C4-2B (cell line): Measurements from ENCODE around the gene RAB12.

Experiments used
- H3K27ac ChIP-seq: fragments of 450-650 bp; 2 replicates; pipeline ENCODE4 v1.5.1; 2017
- ZFX ChIP-seq: fragments of 450-650 bp; IDR thresholded peaks from 2 replicates; pipeline ENCODE4 v1.6.1; 2017
- TF ChIP-seq, protein P1 (sequence below): fragments of 450-650 bp; conservative IDR thresholded peaks from 2 replicates; pipeline ENCODE4 v1.5.1; 2017; ENCODE audit warnings: mild to moderate bottlenecking

RAB12 gene

DNA sequence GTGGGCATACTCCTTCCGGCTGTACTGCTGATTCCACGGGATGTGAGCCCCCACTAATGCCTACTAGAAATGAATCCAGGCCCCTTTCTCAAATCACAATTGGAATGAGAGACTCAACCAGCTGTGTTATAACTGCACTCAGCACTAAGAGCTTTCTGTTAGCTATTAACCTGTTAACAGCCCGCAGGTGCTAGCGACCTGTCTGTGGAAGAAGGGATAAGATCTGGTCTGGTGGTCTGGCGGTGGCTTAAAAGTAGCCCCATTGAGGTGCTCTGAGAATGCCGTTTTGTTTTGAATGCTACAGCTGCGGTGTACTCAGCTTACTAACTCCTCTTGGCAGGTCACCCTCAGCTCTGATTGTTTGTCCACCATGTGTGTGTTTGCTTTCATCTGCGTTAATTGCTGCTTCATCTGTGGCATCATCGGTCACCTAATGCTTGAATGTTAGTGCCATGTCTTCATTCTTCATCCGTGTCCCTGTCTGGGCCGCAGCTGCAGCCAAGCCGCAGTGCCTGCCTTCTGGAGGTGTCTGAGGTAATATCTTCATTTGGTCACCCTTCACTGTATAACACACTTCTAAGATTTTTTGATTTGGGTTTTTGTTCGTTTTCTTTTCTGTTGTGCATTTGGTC, 16.3 kb downstream of the RAB12 start:
- H3K27ac ChIP-seq: no peak overlapping the region
- no peak for TF ChIP-seq ZFX
- TF ChIP-seq, protein P1, sequence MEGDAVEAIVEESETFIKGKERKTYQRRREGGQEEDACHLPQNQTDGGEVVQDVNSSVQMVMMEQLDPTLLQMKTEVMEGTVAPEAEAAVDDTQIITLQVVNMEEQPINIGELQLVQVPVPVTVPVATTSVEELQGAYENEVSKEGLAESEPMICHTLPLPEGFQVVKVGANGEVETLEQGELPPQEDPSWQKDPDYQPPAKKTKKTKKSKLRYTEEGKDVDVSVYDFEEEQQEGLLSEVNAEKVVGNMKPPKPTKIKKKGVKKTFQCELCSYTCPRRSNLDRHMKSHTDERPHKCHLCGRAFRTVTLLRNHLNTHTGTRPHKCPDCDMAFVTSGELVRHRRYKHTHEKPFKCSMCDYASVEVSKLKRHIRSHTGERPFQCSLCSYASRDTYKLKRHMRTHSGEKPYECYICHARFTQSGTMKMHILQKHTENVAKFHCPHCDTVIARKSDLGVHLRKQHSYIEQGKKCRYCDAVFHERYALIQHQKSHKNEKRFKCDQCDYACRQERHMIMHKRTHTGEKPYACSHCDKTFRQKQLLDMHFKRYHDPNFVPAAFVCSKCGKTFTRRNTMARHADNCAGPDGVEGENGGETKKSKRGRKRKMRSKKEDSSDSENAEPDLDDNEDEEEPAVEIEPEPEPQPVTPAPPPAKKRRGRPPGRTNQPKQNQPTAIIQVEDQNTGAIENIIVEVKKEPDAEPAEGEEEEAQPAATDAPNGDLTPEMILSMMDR: no peak

DNA sequence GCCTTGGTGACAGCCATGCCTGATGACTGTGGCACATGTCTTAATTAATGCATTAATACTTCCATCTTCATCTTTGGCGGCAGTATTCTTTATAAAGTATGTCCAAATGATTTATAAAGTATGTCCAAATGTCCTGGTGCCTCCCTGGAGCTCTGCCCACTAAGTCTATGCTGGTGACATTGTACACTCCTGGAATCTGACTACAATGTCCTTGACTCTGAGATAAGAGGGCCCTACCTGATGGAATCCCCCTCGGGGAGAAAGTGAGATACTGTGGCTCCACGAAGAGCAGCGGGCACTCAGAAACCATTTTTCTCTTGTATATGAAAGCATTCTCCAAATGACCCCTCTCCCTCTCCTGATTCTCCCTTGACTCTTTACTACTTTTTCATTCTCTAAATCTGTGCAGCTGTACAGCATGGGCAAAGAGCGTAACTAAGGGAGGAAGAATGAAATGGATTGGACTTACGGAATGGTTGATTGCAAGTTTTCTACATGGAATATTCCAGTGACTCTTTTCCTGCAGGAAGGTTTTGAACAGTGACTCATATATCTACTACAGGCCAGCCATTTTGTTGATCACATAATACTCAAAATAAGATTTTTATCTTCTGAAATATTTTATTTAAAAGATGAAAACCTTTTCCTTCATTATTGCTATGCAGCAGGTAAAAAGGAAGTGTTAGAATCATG, 17.3 kb downstream of the RAB12 start:
- no peak for TF ChIP-seq ZFX
- TF ChIP-seq, protein P1: no peak

DNA sequence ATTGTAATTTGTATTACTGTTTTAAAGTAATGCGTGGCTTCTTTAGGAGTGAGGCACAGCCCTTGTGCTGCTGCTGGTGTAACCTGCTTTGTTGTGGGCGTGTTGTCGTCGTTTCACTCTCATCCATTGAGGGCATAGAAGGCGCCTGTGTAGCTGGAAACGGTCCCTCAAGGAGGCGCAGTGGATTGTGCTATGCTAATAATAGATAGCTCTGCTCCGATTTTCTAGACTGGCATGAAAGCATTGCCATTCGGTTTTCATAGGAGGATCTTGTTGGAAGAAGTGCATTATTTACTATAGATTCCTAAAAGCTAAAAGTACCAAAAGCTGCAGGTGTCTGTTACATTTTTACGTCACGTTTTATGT, 17.9 kb downstream of the RAB12 start:
- H3K27ac ChIP-seq: no peak overlapping the region
- TF ChIP-seq ZFX: no peak
- TF ChIP-seq, protein P1: no peak

More for the DNA sequence above, 17.3 kb downstream of the RAB12 start:
- H3K27ac ChIP-seq: no peak overlapping the region

DNA sequence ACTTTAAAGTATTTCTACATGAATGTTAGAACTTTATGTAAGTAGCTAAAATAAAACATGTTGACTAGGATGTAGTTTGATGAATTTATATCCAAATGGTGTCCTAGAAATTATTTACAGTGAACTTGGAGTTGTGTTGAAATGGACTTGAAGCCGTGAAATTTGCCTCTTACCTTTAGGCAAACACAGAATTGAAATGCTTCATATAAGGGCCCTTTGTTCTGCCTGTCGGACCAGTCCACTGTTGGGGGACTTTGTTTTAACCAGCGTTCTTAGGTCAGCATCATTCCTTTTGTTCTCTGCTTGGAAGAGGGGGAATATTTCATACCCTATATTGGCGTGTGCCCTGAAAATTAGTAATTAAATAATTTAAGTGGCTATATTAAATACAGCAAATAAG, 18.3 kb downstream of the RAB12 start:
- H3K27ac ChIP-seq: no peak overlapping the region
- TF ChIP-seq, protein P1: no peak
- TF ChIP-seq ZFX: no peak

DNA sequence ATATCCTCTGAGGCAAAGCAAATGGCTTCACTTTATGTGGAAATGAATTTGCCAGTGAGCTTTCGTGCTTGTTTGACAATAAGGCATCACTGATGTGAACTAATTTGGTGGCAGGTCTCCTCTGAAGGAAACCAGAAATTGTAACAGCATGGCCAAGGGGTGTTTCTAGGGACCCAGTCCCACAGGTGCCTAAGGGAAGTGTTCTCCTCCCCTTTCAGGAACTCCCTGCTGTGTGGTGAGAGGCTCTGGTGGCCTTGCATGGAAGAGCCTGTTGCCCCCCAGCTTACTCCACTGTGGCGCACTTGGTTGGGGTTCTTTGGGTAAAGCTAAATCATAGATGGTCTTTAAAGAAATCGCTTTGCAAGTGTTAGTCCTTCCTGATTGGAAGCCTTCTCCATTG, 20.4 kb downstream of the RAB12 start:
- no peak overlapping the region for H3K27ac ChIP-seq
- TF ChIP-seq ZFX: no peak
- TF ChIP-seq, protein P1: no peak

DNA sequence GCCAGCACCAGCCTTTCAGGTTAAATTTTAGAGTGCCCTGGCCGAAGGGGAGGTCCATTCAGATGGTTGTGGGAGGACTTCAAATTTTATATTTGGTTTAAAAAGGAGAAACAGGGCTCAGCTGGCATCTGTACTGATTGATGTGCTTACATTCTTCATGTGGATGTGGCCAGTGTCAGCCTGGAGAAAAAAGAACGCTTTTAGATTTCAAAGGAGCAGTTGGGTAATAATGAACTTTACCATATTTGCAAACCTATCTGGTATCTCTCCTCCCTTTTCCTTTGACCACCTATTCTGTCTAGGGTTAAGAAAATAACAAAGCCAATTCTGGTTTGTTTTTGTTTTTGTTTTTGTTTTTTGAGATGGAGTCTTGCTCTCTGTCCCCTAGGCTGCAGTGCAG, 21.3 kb downstream of the RAB12 start:
- TF ChIP-seq ZFX: no peak
- TF ChIP-seq, protein P1: no peak
- H3K27ac ChIP-seq: no peak overlapping the region

DNA sequence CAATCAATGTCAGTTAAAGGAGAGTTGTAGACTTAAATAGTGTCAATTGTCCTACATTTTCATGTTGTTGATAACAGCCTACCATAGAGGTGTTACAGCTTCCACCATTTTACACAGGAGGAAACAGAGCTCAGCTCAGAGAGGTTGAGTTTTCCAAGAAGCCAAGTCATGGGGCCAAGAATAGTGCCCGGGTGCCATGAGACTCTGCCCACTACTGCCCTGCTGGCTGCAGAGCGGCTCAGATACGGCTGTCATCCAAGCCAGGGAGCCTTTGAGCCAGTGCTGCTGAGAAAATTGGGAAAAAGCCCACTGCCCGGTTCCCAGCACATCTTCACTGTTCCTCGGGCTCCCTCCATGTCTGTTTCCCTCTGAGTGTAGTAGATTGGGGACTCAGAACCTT, 22.0 kb downstream of the RAB12 start:
- no peak overlapping the region for H3K27ac ChIP-seq
- TF ChIP-seq, protein P1: no peak
- no peak for TF ChIP-seq ZFX
